GM19025 (cell line): ENCODE data around the gene NPHP1.
"Not testable (repeated sequence)": the region's sequence is repeated elsewhere in the genome, so short reads cannot be mapped to it uniquely, and the experiment has no call there.

Experiments
- ATAC-seq: cut with Tn5 transposase; IDR thresholded peaks from one replicate; pipeline ENCODE4 v1.9.1; 2021; ENCODE audit warnings: mild to moderate bottlenecking, low read depth, moderate library complexity; ENCODE audit not compliant: unreplicated experiment

Gene NPHP1

DNA sequence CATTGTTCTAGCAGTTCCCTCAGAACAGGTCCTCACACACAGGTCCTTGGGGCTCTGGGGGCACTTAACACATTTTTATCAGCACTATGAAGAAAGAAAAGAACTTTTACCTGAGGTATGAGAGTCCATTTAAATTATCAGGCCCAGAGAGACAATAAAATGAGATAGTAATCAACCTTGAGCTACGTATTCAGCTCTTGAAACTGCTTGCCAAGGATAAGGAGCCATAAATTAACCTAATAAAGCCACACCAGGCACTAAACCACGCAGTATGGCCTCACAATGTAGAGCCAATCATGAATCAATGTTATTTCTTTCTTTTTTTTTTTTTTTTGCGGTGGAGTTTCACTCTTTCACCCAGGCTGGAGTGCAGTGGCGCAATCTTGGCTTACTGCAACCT lies 126.7 kb downstream of the NPHP1 start:
- ATAC-seq, result not testable (repeated sequence)

DNA sequence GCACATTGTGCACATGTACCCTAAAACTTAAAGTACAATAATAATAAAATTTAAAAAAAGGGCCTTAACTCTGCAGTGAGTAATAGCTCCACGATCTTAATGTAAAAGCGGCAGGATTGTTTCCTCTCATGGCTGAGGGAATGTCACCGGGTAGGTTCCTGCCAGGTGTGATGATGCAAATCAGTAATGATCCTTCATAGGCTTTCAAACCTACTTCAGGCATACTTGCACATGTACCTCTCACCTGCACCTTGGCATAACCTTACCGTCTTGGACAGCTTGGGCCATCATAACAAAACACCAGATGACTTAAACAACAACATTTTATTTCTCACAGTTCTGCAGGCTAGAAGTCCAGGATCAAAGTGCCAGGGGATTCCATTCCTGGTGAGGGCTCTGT lies 128.9 kb downstream of the NPHP1 start:
- ATAC-seq, result not testable (repeated sequence)
